NOMO-1 treated with dmso at 0.1 percent for 144 hours (cell line): Measurements from ENCODE around the gene TTLL13.
"Not testable (repeated sequence)": the region's sequence is repeated elsewhere in the genome, so short reads cannot be mapped to it uniquely, and the experiment has no call there.

Experiments used
- DNase-seq: peaks from one replicate; lab custom pipeline; 2025; ENCODE audit not compliant: unreplicated experiment; lab: John Stamatoyannopoulos, UW

The TTLL13 gene

DNA sequence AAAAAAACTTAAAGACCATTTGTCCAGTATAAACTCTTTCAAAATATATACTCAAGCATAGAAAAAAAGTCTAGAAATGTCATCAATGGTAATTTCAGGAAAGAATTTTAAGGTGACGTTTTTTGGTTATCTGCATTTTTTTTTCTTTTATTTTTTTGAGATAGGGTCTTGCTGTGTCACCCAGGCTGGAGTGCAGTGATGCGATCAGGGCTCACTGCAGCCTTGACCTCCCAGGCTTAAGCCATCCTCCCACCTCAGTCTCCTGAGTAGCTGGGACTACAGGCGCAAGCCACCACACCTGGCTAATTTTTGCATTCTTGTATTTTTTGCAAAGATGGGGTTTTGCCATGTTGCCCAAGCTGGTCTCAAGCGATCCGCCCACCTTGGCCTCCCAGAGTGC is 31.4 kb downstream of the TTLL13 start:
- not testable (repeated sequence) for DNase-seq

- peak; percentile 20 for DNase-seq
Measured at GRCh38 chr15:90281637-90282036, 32.3 kb downstream of the TTLL13 start.

DNA sequence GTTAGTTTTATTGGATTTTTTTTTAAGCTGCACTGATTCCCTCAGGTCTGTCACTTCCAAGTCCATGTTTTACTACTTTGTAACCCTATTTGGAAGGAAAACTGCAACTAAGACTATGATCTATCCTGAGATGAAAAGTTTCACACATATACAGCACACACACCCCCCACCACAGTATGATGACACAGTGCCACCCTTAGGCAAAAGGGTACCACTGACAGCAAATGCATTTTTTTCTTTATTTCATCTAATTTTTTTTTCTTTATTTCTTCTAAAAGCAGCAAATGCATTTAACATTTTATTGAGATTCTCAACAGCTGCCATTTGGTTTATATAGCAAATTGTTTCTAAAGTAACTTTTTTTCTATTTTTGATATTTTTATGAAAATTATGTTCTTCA is 37.3 kb downstream of the TTLL13 start:
- peak; percentile 16 for DNase-seq

DNA sequence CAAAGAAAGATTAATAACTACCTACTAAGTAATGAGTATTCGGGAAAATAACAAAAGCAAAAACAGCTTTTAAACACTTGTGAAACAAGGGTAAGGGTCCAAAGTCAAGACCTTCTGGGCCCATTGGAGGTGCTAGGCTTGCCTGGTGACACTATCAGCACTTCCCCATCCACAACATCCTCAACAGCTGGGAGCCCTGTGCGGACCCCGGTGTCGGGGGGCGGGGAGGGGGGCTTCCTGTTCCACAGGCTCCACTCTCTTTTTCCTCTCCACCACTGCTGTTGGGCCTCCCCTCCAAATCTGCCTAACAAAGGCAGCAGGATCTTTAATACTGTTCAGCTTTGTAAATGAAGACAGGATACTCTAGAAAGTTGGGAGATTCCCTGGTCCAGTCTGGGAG is 37.7 kb downstream of the TTLL13 start:
- DNase-seq = no peak

DNA sequence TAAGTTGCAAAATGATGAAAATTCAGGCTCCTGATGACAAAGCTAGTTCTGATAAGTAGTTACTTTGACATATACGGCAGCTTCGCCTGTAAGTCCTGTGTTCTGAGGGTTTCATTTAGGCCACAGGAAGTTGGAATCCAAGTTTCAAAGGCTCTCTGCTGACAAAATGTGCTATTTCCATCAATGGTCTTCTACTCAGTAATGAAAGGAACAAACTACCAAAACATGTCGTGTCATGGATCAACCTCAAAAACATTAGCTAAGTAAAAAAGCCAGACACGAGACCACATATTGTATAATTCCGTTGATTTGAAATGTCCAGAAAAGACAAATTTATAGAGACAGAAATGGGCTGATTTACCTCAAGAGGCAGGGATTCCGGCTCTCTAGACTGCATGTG is 38.6 kb downstream of the TTLL13 start:
- no peak for DNase-seq

GRCh38 chr15:90291679-90292356 is 42.5 kb downstream of the TTLL13 start:
- DNase-seq = no peak

GRCh38 chr15:90293040-90293810 is 43.9 kb downstream of the TTLL13 start:
- peak; percentile 10 for DNase-seq

DNA sequence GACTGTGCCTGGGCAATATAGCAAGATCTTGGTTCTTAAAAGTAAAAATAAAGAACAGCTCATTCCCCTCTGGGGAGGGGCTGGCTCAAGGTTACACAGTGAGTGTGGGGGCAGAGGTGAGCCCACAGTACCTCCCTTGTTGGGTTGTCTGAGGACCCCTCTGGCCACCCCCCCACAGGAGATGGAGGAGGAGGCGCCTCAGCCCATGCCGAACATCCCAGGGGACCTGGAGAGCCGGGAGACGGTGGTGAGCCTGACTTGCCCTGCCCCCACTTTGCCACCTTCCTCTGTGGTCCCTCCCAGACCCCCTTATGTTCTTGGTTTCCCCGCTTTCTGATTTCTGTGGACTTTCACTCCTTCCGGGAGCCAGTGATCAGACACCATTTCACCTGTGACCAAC is 44.8 kb downstream of the TTLL13 start:
- no peak for DNase-seq

- no peak for DNase-seq
Measured at GRCh38 chr15:90294601-90295269, 45.4 kb downstream of the TTLL13 start.

DNA sequence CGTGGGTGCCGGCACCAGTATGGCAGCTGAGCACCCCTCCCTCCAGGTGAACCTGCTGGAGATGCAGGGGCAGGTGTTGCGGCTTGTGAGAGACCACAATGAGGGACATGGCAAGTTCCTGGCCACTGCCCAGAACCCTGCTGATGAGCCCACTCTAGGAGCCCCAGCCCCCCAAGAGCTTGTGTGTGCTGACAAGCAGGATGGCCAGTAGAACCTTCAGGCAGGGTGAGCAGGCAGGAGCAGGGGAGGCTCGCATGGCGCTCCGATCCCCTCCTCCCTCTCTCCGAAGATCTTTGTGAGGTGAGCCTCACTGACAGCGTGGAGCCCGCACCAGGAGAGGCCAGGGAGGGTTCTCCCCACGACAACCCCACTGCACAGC is 45.9 kb downstream of the TTLL13 start:
- DNase-seq = no peak

GRCh38 chr15:90296316-90296884 is 47.0 kb downstream of the TTLL13 start:
- not testable (repeated sequence) for DNase-seq

DNA sequence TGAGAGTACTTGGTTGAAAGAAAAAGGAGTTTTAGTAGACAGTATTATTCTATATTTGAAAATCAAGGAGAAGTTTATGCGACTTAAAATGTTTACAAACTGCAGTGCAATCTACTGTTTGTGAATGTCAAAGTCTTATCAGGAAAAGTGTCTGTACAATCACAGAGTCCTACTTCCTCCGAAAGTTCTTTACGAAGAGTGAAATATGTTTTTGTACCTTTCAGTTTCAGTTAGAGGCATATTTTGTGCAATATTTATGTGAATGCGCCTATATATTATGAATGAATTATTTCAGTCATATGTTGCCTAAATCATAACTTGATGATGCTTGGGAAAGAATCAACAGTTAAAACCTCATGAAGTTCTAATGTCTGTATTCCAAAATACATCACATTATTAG is 47.7 kb downstream of the TTLL13 start:
- DNase-seq = no peak

- no peak for DNase-seq
Measured at GRCh38 chr15:90300541-90300940, 51.2 kb downstream of the TTLL13 start.

- no peak for DNase-seq
Measured at GRCh38 chr15:90300988-90301706, 51.8 kb downstream of the TTLL13 start.

- no peak for DNase-seq
Measured at GRCh38 chr15:90301707-90302300, 52.4 kb downstream of the TTLL13 start.

- not testable (repeated sequence) for DNase-seq
Measured at GRCh38 chr15:90305355-90305754, 56.0 kb downstream of the TTLL13 start.

- no peak for DNase-seq
Measured at GRCh38 chr15:90305932-90306331, 56.6 kb downstream of the TTLL13 start.

GRCh38 chr15:90306560-90306959 is 57.2 kb downstream of the TTLL13 start:
- peak; percentile 45 for DNase-seq

DNA sequence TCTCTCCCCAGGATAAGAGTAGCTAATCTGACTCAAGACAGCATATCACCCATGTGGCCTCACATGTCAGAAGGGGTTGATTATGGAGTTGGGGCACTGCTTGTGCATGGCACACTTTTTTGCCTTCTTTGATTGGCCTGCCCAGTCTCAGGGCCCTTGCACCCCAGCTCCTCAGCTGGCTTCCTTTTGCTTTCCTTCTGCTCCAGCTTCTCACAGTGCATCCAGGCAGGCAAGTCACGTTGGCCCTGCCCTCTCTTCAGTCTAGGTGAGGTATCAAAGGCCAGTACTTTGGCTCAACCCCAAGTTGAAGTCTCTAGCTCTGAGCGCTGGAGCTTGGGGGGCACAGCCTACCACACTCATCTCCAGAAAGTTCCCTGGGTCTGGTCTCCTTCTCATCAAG is 58.3 kb downstream of the TTLL13 start:
- DNase-seq = no peak

DNA sequence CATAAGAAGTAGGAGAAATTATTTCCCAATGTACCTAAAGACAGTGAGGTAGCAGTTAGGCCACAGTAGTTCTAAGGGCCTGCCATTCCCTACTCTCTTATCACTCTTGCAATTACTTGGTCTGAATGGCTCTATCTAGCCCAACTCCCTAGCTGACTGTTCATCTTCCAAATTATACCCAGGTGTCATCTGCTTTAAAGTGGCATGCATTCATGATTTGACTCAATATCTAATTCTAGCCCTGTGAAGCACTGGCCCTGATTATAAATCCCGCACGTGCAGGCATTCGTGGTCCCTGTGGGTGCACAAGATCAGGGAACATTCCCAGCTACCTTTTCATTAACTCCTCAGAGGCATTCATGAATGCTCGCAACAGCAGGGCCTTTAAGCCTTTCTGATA is 59.7 kb downstream of the TTLL13 start:
- no peak for DNase-seq
